IPS DF 6.9 (cell line): ENCODE data around the gene OR10AG1.

ENCODE experiments used
- DNase-seq: peaks from one replicate; pipeline ENCODE4 v3.0.0-alpha.2; 2013; ENCODE audit warnings: low read depth, low spot score
- H3K27ac ChIP-seq: one replicate; pipeline ENCODE4 v1.5.1; 2013; ENCODE audit warnings: low read length, control low read depth
- H3K27me3 ChIP-seq: 2 replicates; pipeline ENCODE4 v1.6.1; 2013; ENCODE audit warnings: mild to moderate bottlenecking, low read length; ENCODE audit not compliant: control insufficient read depth, insufficient read depth
- H3K36me3 ChIP-seq: 2 replicates; pipeline ENCODE4 v1.6.1; 2013; ENCODE audit warnings: low read length; ENCODE audit not compliant: control insufficient read depth, insufficient read depth
- H3K4me1 ChIP-seq: 2 replicates; pipeline ENCODE4 v1.6.1; 2013; ENCODE audit warnings: low read length; ENCODE audit not compliant: control insufficient read depth, insufficient read depth
- H3K4me3 ChIP-seq: 2 replicates; pipeline ENCODE4 v1.5.1; 2013; ENCODE audit warnings: mild to moderate bottlenecking, low read length
- H3K9me3 ChIP-seq: 2 replicates; pipeline ENCODE4 v1.6.1; 2013; ENCODE audit warnings: low read length, inconsistent platforms; ENCODE audit not compliant: control insufficient read depth, insufficient read depth
- WGBS: extraction: QIAGEN DNeasy Blood & Tissue Kit; methylation state at CpG from one replicate; pipeline ENCODE4 v1.1.7; 2013; ENCODE audit warnings: mixed read lengths, missing lambda C conversion rate; ENCODE audit not compliant: insufficient read length, insufficient coverage; 5-methylcytosine and 5-hydroxymethylcytosine counted together

Gene OR10AG1

GRCh38 chr11:55969845-55970244, at the start of gene OR10AG1:
TSS of gene OR10AG1 (minus strand) at chr11:55969945. CDS start at chr11:55969907, 38 bp downstream.
- Histone ChIP-seq H3K27ac (no peak within 1 kb of the TSS), H3K27me3 (no peaks in the 10 kb centered on the region), H3K4me1 (no peaks in the 10 kb centered on the region), H3K4me3 (no peak within 1 kb of the TSS), H3K36me3 (no peaks in the 10 kb centered on the region), H3K9me3 (no peaks in the 10 kb centered on the region)
- WGBS: no CpG with 5 or more reads among the region's 2 CpGs
- no peak for DNase-seq

- Histone ChIP-seq H3K4me3 (no peak overlapping the region), H3K27ac (no peak overlapping the region), H3K4me1 (no peaks in the 10 kb centered on the region), H3K9me3 (no peaks in the 10 kb centered on the region), H3K27me3 (no peaks in the 10 kb centered on the region), H3K36me3 (no peaks in the 10 kb centered on the region)
- no CpG with 5 or more reads among the region's 2 CpGs for WGBS
- no peak for DNase-seq
Measured at GRCh38 chr11:56013805-56014204, 44.1 kb upstream of the OR10AG1 start.

- Histone ChIP-seq H3K9me3 (no peaks in the 10 kb centered on the region), H3K4me3 (no peak overlapping the region), H3K27ac (no peak overlapping the region), H3K36me3 (no peaks in the 10 kb centered on the region), H3K4me1 (no peaks in the 10 kb centered on the region), H3K27me3 (no peaks in the 10 kb centered on the region)
- DNase-seq: no peak
Measured at GRCh38 chr11:56010716-56011115, 41.0 kb upstream of the OR10AG1 start.

GRCh38 chr11:55994525-55994924, 24.8 kb upstream of the OR10AG1 start, which contains the start of gene OR5F1:
TSS of gene OR5F1 (minus strand) at chr11:55994625. CDS start at chr11:55994625, 0 bp downstream.
- no peaks in the 10 kb centered on the region for H3K9me3 ChIP-seq
- no peaks in the 10 kb centered on the region for H3K27me3 ChIP-seq
- no peaks in the 10 kb centered on the region for H3K36me3 ChIP-seq
- no peak within 1 kb of the TSS for H3K4me3 ChIP-seq
- WGBS: no CpG with 5 or more reads among the region's 2 CpGs
- H3K27ac ChIP-seq: no peak within 1 kb of the TSS
- no peak for DNase-seq
- no peaks in the 10 kb centered on the region for H3K4me1 ChIP-seq

- DNase-seq: no peak
- Histone ChIP-seq H3K9me3 (no peaks in the 10 kb centered on the region), H3K4me1 (no peaks in the 10 kb centered on the region), H3K27ac (no peak overlapping the region), H3K27me3 (no peaks in the 10 kb centered on the region), H3K4me3 (no peak overlapping the region), H3K36me3 (no peaks in the 10 kb centered on the region)
- no CpG with 5 or more reads among the region's 3 CpGs for WGBS
Measured at GRCh38 chr11:55970935-55971334, 1.2 kb upstream of the OR10AG1 start.

- H3K36me3 ChIP-seq: no peaks in the 10 kb centered on the region
- no peaks in the 10 kb centered on the region for H3K9me3 ChIP-seq
- H3K27ac ChIP-seq: no peak overlapping the region
- no peaks in the 10 kb centered on the region for H3K4me1 ChIP-seq
- no peaks in the 10 kb centered on the region for H3K27me3 ChIP-seq
- no peak overlapping the region for H3K4me3 ChIP-seq
- DNase-seq: no peak
- no CpG with 5 or more reads among the region's 5 CpGs for WGBS
Measured at GRCh38 chr11:55967914-55968313, 1.8 kb downstream of the OR10AG1 start.

GRCh38 chr11:55966391-55966790, 3.4 kb downstream of the OR10AG1 start:
- WGBS: no CpG with 5 or more reads among the region's 2 CpGs

GRCh38 chr11:55956521-55956920, 13.2 kb downstream of the OR10AG1 start:
- Histone ChIP-seq H3K36me3 (no peaks in the 10 kb centered on the region), H3K4me1 (no peaks in the 10 kb centered on the region), H3K27ac (no peak overlapping the region), H3K9me3 (no peaks in the 10 kb centered on the region), H3K27me3 (no peaks in the 10 kb centered on the region), H3K4me3 (no peak overlapping the region)
- WGBS: no CpG with 5 or more reads among the region's 4 CpGs
- no peak for DNase-seq

More at GRCh38 chr11:55966391-55966790, 3.4 kb downstream of the OR10AG1 start:
- H3K27ac ChIP-seq: no peak overlapping the region
- DNase-seq: no peak
- no peaks in the 10 kb centered on the region for H3K9me3 ChIP-seq
- H3K4me3 ChIP-seq: no peak overlapping the region
- no peaks in the 10 kb centered on the region for H3K27me3 ChIP-seq
- H3K4me1 ChIP-seq: no peaks in the 10 kb centered on the region
- no peaks in the 10 kb centered on the region for H3K36me3 ChIP-seq

GRCh38 chr11:55949330-55949729, 20.4 kb downstream of the OR10AG1 start:
- Histone ChIP-seq H3K4me3 (no peak overlapping the region), H3K27me3 (no peaks in the 10 kb centered on the region), H3K27ac (no peak overlapping the region), H3K4me1 (no peaks in the 10 kb centered on the region), H3K36me3 (no peaks in the 10 kb centered on the region), H3K9me3 (no peaks in the 10 kb centered on the region)
- WGBS: no CpG with 5 or more reads among the region's 4 CpGs
- no peak for DNase-seq

GRCh38 chr11:55942785-55943392, 26.9 kb downstream of the OR10AG1 start:
- Histone ChIP-seq H3K36me3 (no peaks in the 10 kb centered on the region), H3K27me3 (no peaks in the 10 kb centered on the region), H3K4me3 (no peak overlapping the region), H3K27ac (no peak overlapping the region), H3K4me1 (no peaks in the 10 kb centered on the region), H3K9me3 (no peaks in the 10 kb centered on the region)
- whole genome bisulfite sequencing: no CpG with 5 or more reads among the region's 3 CpGs
- DNase-seq: no peak

GRCh38 chr11:55936300-55936699, 33.4 kb downstream of the OR10AG1 start, which contains the start of gene OR5I1:
TSS of gene OR5I1 (minus strand) at chr11:55936400. CDS start at chr11:55936400, 0 bp downstream.
- no peak within 1 kb of the TSS for H3K4me3 ChIP-seq
- WGBS: no CpG with 5 or more reads among the region's 2 CpGs
- H3K27me3 ChIP-seq: no peaks in the 10 kb centered on the region
- H3K36me3 ChIP-seq: no peaks in the 10 kb centered on the region
- DNase-seq: no peak
- H3K9me3 ChIP-seq: no peaks in the 10 kb centered on the region
- no peaks in the 10 kb centered on the region for H3K4me1 ChIP-seq
- no peak within 1 kb of the TSS for H3K27ac ChIP-seq
